NCI-H460 (cell line): ENCODE data around the gene OSBPL8. TPM values are rescaled to one million over a fixed set of nuclear protein-coding genes. Genes with fewer than 3 reads are reported as not detected.
"Not testable (repeated sequence)": the region's sequence is repeated elsewhere in the genome, so short reads cannot be mapped to it uniquely, and the experiment has no call there.

Source experiments
- DNase-seq: peaks from one replicate; pipeline ENCODE4 v3.0.0-alpha.2; 2016; ENCODE audit warnings: low read depth; ENCODE audit errors: extremely low read depth
- total RNA-seq: library from RNA; depleted of rRNA; stranded (reverse); fragments of >200 nt; shearing (Covaris generic); gene quantifications from 2 replicates; pipeline ENCODE4 v1.2.3, GENCODE V29; 2014

The OSBPL8 gene
- total RNA-seq, 1 experiment from 2014 or later: 43.4 TPM

DNA sequence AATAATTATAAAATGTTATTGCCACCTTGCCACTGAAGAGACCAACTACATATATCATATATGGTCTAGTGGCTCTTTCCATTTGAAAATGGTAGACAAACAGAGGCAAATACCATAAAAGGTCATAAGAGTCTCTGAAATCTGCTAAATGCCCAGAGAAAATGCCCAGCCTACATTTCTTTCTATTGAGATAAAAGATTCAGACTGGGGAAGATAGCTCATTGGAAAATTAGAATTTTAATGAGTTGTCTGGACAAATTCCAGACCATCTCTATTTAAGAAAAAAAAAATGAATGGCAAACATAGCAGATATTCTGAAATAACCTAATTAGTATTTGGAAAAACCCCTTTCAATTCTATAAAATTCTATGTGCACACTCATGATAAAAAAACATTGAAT, 131.5 kb downstream of the OSBPL8 start:
- DNase-seq: no peak

DNA sequence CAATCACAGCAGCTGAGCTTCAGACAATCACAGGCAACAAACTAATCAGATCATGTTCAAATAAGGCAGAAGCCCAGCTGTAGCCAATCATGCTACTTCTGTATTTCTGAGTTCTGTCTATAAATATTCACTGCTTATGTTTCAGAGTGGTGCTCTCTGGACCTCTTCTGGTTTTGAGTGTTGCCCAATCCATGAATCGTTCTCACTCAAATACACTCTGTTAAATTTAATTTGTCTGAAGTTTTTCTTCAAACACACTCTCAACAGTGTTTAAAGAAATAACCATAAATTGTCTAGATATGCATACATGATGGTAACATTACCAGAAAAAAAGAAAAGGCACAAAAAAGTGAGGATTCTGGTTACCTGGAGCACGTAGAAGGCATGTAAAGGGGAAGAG, 133.4 kb downstream of the OSBPL8 start:
- no peak for DNase-seq

DNA sequence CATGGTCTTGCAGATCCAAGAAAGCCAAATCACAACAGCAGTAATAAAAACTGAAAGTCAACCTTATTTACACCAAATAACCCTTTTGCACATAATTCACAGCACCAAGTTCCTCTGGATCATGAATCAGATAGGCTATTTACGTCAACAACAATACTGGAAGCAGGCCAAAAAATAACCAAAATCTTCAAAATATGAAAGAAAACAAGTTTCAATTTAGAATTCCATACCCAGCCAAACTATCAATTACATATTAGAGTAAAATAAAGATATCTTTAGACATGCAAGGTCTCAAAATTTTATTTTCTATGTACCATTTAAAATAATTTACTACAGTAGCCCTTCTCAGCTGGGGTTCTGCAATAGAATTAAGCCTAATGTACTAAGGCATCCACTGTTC, 134.6 kb downstream of the OSBPL8 start:
- DNase-seq: no peak

DNA sequence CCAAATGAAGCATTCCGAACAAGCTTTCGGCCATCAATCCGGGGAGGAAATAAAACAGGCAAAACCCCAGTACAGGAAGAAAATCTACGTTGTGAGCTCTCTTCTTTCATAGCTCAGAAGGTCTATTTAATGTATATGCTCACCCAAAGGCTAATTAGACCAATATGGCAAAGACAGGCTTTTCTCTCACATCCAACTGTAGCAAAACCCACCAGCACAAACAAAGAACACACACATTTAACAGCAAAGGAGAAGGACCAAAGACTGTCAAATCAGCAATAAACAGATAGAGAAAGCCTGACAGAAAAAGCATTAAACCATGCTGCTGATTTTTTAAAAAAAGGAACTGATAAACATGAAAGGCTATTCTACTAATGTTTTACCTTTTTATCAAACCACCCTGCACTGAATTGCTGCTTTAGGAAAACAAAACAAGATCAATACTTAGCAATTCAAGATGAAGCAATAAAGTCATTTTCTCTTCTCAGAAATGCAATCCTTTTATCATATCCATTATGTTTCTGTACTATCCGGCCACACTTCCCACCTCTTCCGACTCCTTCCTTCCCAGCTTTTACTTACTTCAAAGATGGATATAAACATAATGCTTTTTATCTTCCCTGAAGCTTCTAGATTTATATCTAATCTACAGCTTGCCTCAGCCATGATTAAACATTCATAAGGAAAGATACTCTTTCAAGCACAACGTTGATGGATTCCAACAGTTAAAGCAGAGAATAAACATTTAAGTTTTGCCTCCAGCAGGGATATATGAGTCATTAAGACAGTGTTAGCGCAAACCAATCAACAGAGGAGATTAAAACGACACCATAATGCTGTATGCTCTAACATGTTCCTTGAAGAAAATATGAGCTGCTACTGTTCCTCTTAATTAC, 136.8 kb downstream of the OSBPL8 start:
- DNase-seq: no peak

DNA sequence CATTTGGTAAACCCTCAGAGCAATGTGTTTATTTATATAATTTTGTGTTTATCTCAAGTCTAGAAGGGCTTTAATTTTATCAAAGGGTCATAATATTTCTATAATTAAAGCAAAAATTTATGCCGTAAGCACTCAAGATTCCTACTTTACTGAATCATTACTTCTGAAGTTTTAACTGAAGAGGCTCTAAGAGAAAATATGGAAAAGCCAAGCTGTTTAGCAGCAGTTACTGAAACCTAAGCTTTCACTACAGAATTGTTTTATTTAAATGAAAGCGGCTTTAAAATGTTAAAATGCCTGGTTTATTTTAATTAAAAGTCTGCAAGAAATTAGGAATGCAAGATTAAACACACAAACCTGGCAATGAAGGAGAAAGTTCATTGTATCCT, 137.4 kb downstream of the OSBPL8 start:
- no peak for DNase-seq

DNA sequence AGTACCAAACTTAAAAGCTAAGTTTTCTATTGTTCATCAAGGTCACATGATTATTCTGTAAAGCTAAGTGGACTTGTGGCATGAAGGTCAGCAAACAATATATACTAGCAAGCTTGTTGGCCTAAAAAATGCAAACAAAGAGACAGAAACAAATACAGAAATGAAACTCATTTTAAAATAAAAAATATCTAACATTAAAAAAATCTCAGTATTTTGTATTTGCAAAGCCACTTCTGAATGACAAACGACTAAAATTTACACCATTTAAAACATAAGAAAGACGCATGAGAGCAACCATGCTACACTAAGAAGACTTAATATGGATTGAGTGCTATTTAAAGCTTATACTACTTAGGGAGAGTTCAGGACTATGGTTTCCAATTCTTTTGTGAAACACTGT, 138.5 kb downstream of the OSBPL8 start:
- DNase-seq: no peak

DNA sequence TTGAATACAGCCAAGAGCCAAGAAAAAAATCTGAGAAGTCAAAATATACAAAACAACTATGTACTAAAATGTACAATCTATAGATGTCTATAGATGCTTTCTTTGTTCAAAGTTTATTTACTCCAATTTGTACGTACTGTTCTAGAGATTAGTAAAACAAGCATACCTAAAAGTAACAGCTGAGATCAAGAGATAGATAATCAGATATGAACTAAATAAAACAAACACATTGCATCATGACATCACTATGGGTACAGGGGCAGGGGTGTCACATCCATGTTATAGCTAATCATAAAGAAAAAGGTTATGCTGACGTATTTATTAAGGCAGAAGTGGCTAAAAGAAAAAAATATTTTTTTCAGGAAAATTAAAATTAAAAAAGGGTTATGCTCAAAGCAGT, 139.3 kb downstream of the OSBPL8 start:
- no peak for DNase-seq

DNA sequence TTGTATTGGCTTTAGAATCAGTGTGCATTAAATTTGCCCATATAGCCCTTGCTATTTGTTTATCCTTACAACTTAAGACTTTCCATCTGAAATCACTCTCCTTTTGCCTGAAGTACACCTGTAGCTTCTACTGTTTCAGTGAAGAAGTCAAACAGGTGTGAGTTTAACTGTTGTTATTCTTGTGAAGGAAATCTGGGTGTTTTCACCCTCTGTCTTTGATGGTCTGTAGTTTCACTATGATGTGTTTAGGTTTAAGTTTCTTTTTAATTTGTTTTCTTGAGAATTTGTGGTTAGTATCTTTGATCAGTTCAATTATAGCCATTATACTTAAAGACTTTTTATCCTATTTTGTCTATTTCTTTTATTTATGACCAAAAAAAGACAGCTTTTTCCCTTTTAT, 142.5 kb downstream of the OSBPL8 start:
- no peak for DNase-seq

DNA sequence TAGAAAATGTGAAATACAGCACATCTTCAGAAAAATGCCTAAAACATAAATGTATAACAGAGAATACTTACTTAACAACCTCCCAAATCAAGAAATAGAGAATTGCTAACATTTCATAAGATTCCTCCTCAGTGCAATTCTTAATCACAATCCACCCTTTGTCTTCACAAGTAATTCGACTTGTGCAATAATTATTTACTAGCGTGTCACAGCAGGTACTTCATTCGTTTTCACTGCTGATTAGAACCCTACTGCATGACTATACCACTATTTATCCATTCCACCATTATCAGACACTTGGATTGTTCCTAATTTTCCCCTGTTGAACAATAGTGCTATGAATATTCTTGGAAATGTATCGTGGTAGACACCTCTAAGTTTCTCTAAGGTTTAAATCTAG, 146.4 kb downstream of the OSBPL8 start:
- DNase-seq: no peak

DNA sequence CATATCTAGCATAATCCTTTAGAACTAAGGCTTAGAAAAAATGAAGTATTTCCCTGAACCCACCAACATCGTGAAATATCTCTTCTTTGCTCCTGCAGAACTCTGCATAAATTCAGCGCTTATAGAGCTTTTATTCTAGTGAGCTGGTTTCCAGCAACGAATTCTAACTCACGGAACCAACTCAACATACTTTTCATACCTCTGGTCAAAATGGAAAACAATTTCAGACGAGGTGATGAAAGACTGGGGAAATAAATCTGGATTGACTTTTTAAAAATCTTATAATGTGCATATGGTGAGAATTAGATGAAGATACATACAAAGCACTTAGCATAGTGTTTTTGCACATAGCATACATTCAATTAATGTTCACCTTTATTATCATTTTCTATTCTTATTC, 148.8 kb downstream of the OSBPL8 start:
- DNase-seq: no peak

DNA sequence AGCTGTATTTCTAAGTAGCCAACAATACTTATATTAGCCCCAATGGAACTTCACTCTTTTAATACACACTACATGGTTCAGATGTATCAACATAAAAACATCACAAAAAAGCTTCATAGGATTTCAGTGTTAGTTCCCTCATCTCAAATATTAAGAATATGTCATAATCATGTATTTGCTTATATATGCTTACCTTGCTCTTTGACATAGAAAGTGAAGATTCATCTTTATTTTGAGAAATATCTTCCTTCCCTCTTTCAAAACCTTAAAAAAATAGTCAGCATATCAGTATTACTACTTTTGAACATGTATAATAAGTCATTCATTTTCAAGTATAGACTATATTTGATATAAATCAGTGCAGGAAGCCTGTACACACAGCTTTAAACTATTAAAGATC, 149.2 kb downstream of the OSBPL8 start:
- no peak for DNase-seq

DNA sequence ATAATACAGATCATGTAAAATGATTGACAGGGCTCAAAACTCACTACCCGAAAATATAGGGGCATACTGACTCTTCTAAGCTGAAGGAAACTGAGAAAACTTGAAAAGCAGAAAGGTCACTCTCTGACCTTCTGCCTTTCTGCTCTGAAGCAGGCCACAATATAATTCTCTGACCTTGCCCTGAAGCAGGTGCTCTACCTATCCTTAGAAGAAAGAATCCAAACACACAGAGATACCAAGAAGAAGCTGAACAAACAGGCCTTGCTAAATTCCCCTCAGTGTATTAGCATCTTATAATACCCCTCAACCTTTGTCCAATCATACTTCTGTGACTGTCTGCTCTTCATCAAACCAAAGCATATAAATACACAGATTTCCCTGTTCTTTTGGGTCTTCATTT, 150.5 kb downstream of the OSBPL8 start:
- no peak for DNase-seq

DNA sequence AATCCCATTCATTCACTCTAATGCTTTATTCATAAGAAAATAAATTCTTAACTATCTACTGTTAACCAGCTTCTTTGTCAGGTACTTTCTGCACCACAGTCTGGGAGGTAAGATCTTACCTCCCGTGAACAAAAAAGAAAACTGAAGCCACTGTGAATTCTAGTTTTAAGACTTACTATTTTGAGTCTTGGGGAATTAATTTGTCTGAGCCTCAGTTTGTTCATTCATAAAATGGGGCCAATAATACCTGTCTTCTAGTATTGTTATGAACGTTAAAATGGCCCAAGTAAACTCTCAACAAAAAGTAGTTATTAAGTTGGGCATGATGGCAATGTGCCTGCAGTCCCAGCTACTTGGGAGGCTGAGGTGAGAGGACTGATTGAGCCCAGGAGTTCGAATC, 151.9 kb downstream of the OSBPL8 start:
- DNase-seq: no peak

DNA sequence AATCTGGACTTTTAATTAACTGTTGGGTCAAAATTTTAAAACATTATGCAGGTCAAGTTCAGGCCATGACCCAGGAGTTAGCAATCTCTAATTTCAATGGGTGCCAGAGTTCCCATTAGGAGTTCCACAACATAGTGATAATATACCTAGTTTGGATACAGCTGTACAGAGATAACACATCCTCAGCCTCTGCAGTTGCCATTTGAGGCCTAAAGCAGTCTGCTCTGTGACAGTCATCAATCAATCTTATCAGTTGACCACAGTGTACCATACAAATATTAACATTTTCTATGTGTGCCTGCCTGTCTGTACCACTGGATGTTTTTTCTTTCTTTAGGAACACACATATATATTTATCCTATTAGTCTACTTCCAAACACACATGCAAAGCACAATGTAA, 157.3 kb downstream of the OSBPL8 start:
- no peak for DNase-seq

DNA sequence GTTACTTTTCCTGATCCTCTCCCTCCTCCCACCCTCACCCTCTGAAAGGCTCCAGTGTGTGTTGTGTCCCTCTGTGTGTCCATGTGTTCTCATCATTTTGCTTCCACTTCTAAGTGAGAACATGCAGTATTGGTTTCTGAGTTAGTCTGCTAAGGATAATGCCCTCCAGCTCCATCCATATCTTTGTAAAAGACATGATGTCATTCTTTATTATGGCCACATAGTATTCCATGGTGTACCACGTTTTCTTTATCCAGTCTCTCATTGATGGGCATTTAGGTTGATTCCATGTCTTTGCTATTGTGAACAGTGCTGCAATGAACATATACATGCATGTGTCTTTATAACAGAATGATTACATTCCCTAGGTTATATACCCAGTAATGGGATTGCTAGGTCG, 159.4 kb downstream of the OSBPL8 start:
- no peak for DNase-seq

DNA sequence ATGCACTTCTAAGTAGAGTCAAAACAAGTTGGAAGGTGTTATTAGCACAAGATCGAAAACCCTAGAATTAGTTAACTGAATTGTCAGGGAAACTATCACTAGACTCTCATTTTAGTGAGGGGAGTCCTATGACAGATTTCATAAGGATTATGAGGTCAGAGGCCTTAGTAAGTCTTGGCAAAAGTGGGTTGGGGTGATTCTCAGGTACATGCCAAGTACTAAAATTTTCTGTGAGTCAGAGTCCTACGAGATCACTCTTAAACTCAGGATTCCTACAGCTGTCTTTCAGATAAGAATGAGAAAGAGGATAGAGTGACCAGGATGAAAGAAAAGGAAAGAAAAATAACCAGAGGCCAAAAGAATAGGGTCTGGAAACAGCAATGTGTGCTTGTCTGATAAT, 160.5 kb downstream of the OSBPL8 start:
- no peak for DNase-seq

DNA sequence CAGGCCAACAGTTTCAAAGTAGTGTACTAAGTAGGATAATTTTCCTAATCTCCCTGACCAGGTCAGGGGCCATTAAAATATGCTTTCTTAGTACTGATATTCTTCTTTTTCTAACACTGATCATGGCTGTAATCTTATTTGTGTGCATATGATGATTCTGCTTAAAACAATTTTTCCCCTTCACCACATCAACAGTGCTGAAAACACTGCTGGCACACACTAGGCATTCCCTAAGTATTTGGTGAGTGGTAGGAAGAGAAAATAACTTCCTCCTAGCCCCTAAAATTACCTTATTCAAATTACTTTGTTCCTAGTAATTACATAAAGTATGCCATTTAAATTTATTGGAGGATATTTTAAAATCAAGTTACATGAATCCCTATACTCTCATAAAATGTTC, 161.5 kb downstream of the OSBPL8 start:
- no peak for DNase-seq

DNA sequence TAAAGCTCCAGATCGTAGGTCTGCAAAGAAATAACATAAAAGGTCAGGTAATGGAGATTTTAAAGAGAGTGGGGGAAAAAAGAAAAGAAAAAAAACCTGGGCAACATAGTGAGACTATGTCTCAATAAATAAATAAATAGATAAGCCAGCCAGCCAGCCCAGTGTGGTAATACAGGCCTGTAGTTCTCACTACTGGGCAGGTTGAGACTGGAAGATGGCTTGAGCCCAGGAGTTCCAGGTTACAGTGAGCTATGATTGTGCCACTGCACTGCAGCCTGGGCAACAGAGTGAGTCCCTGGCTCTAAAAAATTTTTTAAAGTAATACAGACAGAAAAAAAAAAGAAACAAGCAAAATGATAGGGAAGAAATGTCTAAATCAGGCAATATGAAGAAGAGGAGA, 168.1 kb downstream of the OSBPL8 start:
- DNase-seq: no peak

DNA sequence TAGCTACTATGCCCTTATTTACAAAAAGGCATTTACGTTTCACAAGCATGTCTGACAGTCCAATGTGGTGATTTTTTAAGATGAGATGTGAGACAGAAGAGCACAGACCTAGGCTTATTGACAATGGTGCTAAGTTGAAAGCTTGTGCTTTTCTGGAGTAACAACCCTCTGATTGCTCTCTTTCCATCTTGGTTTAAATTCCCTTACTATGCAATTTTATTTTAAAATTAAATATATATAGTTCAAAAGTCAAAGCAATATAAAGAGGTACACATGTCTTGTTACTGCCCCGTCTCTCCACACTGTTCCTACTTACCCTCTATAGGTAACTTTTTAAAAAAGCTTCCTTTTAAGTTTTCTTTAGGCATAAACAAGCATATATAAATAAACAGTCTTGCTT, 172.0 kb downstream of the OSBPL8 start:
- no peak for DNase-seq

DNA sequence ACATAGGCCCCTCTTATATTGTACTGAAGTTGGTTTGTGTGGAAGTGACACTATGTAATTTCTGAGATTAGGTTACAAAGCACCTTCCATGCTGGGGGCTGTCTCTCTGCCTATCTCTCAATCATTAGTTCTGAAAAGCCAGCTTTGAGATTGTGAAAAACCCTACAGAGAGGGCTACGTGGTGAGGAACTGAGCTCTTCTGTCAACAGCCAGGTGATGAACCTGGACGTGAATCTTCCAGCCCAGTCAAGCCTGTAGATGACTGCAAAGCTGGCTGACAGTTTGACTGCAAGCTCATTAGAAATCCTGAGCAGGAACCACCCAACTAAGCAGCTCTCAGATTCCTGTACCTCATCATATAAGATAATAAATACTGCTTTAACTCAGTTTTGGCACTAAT, 175.0 kb downstream of the OSBPL8 start:
- DNase-seq: no peak

DNA sequence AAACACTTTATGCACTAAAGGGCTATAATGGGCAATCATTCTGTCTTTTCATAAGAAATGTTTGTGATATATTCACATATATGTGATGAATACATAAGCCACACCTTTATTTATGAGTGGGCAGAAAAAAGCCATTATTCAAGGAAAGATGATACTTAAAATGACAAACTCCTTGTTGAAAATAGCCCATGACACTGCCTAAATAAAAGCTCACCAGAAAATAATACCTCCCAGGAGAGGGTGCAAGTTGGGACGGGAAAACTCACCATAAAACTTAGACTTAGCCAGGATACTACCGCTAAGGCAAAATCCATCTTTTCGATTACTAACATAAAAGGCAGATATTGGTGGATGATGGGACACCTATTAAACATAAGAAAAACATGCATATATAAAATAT, 175.6 kb downstream of the OSBPL8 start:
- no peak for DNase-seq

DNA sequence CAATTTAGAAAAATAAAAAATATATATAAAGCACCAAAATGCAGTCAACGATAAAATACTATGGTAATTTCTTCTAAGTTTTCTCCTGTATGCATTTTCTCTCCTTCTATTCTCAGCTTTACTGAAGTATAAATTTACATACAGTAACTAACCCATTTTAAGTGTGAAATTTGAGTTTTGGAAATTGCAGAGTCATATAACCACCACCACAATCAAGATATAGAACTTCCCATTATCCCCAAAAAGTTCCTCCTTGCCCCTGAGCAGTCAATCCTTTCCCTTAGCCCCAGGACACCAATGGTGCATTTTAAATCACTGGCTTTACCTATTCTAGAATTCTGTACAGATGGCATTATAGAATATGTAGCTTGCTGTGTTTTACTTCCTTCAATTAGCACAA, 180.3 kb downstream of the OSBPL8 start:
- DNase-seq: no peak

DNA sequence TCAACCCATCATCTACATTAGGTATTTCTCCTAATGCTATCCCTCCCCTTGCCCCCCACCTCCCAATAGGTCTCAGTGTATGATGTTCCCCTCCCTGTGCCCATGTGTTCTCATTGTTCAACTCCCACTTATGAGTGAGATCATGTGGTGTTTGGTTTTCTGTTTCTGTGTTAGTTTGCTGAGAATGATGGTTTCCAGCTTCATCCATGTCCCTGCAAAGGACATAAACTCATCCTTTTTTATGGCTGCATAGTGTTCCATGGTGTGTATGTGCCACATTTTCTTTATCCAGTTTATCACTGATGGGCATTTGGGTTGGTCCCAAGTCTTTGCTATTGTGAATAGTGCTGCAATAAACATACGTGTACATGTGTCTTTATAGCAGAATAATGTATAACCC, 182.7 kb downstream of the OSBPL8 start:
- DNase-seq: not testable (repeated sequence)
